HCT116 (cell line): ENCODE data around the gene LCLAT1.

Source experiments
- CBX3 ChIP-seq: IDR thresholded peaks from 2 replicates; pipeline ENCODE4 v1.6.1; 2012; ENCODE audit warnings: low read depth
- EZH2 ChIP-seq: fragments of 200-600 bp; sonication (generic); IDR thresholded peaks from 2 replicates; pipeline ENCODE4 v1.6.1; 2017; ENCODE audit warnings: antibody characterized with exemption, mixed run types
- JUND ChIP-seq: IDR thresholded peaks from 2 replicates; pipeline ENCODE4 v1.6.1; 2012
- POLR2A ChIP-seq: IDR thresholded peaks from 2 replicates; pipeline ENCODE4 v1.7.0; 2011; ENCODE audit warnings: borderline replicate concordance; ENCODE audit not compliant: insufficient read depth, insufficient read length; ENCODE audit errors: extremely low read depth
- YY1 ChIP-seq: IDR thresholded peaks from 2 replicates; pipeline ENCODE4 v1.6.1; 2011; ENCODE audit warnings: low read length, low read depth, moderate library complexity, mild to moderate bottlenecking; ENCODE audit not compliant: insufficient replicate concordance; ENCODE audit errors: extremely low read depth
- ZFX ChIP-seq: fragments of 450-650 bp; IDR thresholded peaks from 2 replicates; pipeline ENCODE4 v1.6.1; 2017
- ZNF274 ChIP-seq: fragments of 200-500 bp; sonication (Bioruptor generic); IDR thresholded peaks from 2 replicates; pipeline ENCODE4 v1.6.1; 2014; ENCODE audit warnings: mild to moderate bottlenecking, low read depth, low read length, inconsistent platforms
- TF ChIP-seq, protein P1 (sequence below), 3 experiments: fragments of 200-600 bp in 1 of 3; sonication (generic) in 1 of 3; IDR thresholded peaks in 2 of 3; conservative IDR thresholded peaks in 1 of 3; 2 replicates each; pipeline ENCODE4 v1.5.1; 2012 to 2017; ENCODE audit warnings: low read depth in 2 of 3, low read length in 2 of 3, antibody characterized with exemption in 1 of 3, borderline replicate concordance in 1 of 3, control low read depth in 1 of 3, mild to moderate bottlenecking in 1 of 3, mixed read lengths in 1 of 3, mixed run types in 1 of 3, moderate library complexity in 1 of 3; ENCODE audit not compliant: insufficient read depth in 1 of 3
- TF ChIP-seq, protein P2 (sequence below): IDR thresholded peaks from 2 replicates; pipeline ENCODE4 v1.6.1; 2012

DNA sequence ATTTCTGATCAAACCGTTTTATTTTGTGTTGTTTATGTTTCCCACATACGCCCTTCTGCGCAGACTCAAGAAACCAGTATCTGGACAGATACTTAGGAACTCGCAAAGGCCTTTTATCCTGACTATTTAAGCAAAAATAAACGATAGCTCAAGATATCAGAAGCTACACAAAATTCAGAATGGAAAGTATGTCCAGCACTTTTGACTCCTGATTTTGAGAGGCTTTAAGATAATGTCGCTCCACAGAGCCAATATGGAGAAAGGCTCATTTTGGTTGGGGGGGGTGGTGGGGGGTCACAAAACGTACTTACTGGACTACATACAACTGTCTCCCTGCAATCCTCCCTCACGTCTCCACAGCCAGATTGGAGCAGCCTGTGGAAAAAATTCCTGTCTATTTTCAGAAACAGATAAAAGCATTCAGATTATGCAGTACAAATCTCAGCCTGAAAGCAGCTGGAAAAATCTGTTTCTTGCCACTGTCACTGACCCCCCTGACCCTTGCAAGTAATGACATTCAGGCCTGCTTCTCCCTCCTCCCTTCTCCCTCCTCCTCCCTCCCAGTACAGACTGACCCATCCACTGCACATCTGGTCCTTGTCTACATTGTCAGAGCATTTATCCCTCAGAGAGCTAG lies 34.9 kb upstream of the LCLAT1 start:
- TF ChIP-seq, protein P1, sequence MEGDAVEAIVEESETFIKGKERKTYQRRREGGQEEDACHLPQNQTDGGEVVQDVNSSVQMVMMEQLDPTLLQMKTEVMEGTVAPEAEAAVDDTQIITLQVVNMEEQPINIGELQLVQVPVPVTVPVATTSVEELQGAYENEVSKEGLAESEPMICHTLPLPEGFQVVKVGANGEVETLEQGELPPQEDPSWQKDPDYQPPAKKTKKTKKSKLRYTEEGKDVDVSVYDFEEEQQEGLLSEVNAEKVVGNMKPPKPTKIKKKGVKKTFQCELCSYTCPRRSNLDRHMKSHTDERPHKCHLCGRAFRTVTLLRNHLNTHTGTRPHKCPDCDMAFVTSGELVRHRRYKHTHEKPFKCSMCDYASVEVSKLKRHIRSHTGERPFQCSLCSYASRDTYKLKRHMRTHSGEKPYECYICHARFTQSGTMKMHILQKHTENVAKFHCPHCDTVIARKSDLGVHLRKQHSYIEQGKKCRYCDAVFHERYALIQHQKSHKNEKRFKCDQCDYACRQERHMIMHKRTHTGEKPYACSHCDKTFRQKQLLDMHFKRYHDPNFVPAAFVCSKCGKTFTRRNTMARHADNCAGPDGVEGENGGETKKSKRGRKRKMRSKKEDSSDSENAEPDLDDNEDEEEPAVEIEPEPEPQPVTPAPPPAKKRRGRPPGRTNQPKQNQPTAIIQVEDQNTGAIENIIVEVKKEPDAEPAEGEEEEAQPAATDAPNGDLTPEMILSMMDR (IDR thresholded peaks at IDR 0.05 in 2 of 3, conservative IDR thresholded peaks at IDR 0.05 in 1 of 3; ENCODE audit: borderline replicate concordance in 1 of 3, insufficient read depth in 1 of 3, low read depth in 2 of 3, low read length in 2 of 3): no peak
- TF ChIP-seq JUND (no peak), YY1 (no peak), POLR2A (no peak), EZH2 (no peak), CBX3 (no peak), ZFX (no peak), ZNF274 (no peak)
- TF ChIP-seq, protein P2, sequence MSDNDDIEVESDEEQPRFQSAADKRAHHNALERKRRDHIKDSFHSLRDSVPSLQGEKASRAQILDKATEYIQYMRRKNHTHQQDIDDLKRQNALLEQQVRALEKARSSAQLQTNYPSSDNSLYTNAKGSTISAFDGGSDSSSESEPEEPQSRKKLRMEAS: no peak
